ENCODE data around the gene FBXW11. TPM values are rescaled to one million over a fixed set of nuclear protein-coding genes. Genes with fewer than 3 reads are reported as not detected.

Gene FBXW11
- total and polyA plus RNA-seq, 11 donors = 7.8 to 110 (median 83.0) TPM

GRCh38 chr5:171832775-171833174, 173.7 kb downstream of the FBXW11 start:
- WGBS, 4 donors = 45 to 66% (median 59%) methylated on average over 2 of the region's 2 CpGs
- no peaks in the 10 kb centered on the region for H3K4me1 ChIP-seq
- no peak overlapping the region for H3K4me3 ChIP-seq
- intact Hi-C loops (cut with DNase I) = no loop called here
- H3K27ac ChIP-seq = no peak overlapping the region
- no peaks in the 10 kb centered on the region for H3K27me3 ChIP-seq
- H3K9me3 ChIP-seq = peaks cover 0 to 17% (median 3%) of the 10 kb centered on the region in 12 donors
- no peak for ATAC-seq
- TF ChIP-seq CTCF (IDR thresholded peaks at IDR 0.05) = no peak
- TF ChIP-seq POLR2A (IDR thresholded peaks at IDR 0.05) = no peak
- DNase-seq = no peak
- H3K36me3 ChIP-seq = no peaks in the 10 kb centered on the region

GRCh38 chr5:171830686-171831085, 175.8 kb downstream of the FBXW11 start:
- no peak for ATAC-seq
- Histone ChIP-seq H3K4me1 (no peaks in the 10 kb centered on the region), H3K27ac (no peak overlapping the region), H3K4me3 (no peak overlapping the region), H3K27me3 (no peaks in the 10 kb centered on the region), H3K36me3 (no peaks in the 10 kb centered on the region), H3K9me3 (peaks cover 0 to 17% (median 3%) of the 10 kb centered on the region in 12 donors)
- DNase-seq = no peak
- TF ChIP-seq POLR2A (IDR thresholded peaks at IDR 0.05) (no peak), CTCF (IDR thresholded peaks at IDR 0.05) (no peak)
- intact Hi-C loops (cut with DNase I) = no loop called here
- WGBS, 4 donors = 89 to 98% (median 91%) methylated on average over 1 of the region's 1 CpG

- TF ChIP-seq POLR2A (IDR thresholded peaks at IDR 0.05) (no peak), CTCF (IDR thresholded peaks at IDR 0.05) (no peak)
- 93 to 97% (median 94%) methylated on average over 9 of the region's 9 CpGs for WGBS, 4 donors
- Histone ChIP-seq H3K9me3 (peaks cover 0 to 10% (median 0%) of the 10 kb centered on the region in 12 donors), H3K27ac (no peak overlapping the region), H3K4me1 (no peaks in the 10 kb centered on the region), H3K4me3 (no peak overlapping the region), H3K27me3 (no peaks in the 10 kb centered on the region), H3K36me3 (no peaks in the 10 kb centered on the region)
- DNase-seq (no peak), ATAC-seq (no peak)
- intact Hi-C loops (cut with DNase I) = no loop called here
Measured at GRCh38 chr5:171827162-171827561, 179.3 kb downstream of the FBXW11 start.

GRCh38 chr5:171826132-171826531, 180.3 kb downstream of the FBXW11 start:
- 78 to 87% (median 81%) methylated on average over 5 of the region's 5 CpGs for WGBS, 4 donors
- intact Hi-C loops (cut with DNase I) = no loop called here
- DNase-seq = no peak

More at GRCh38 chr5:171826132-171826531, 180.3 kb downstream of the FBXW11 start:
- Histone ChIP-seq H3K27ac (no peak overlapping the region), H3K4me3 (no peak overlapping the region), H3K36me3 (no peaks in the 10 kb centered on the region), H3K9me3 (peaks cover 0 to 10% (median 0%) of the 10 kb centered on the region in 12 donors), H3K4me1 (no peaks in the 10 kb centered on the region), H3K27me3 (no peaks in the 10 kb centered on the region)
- no peak for ATAC-seq
- TF ChIP-seq POLR2A (IDR thresholded peaks at IDR 0.05) = no peak
- TF ChIP-seq CTCF (IDR thresholded peaks at IDR 0.05) = no peak

Measured in heart left ventricle (tissue), 16 donors.